K562 (cell line): ENCODE results near the gene STAP1. TPM values are rescaled to one million over a fixed set of nuclear protein-coding genes. Genes with fewer than 3 reads are reported as not detected.

Source experiments
- ARHGAP35 ChIP-seq: fragments of 450-650 bp; IDR thresholded peaks from 2 replicates; pipeline ENCODE4 v1.6.1; 2018; ENCODE audit not compliant: partially characterized antibody
- CXXC5 ChIP-seq: fragments of 250-450 bp; sonication (Bioruptor Pico); IDR thresholded peaks from 2 replicates; pipeline ENCODE4 v1.8.0; 2022; ENCODE audit warnings: inconsistent platforms, mild to moderate bottlenecking, moderate library complexity
- GABPA ChIP-seq: fragments of 200-800 bp; sonication (Bioruptor generic); conservative IDR thresholded peaks from 2 replicates; pipeline ENCODE4 v1.6.1; 2016; ENCODE audit warnings: low read depth, missing genetic modification characterization, missing compliant biosample characterization
- HMG20B ChIP-seq: fragments of 250-450 bp; sonication (Bioruptor Pico); IDR thresholded peaks from 2 replicates; pipeline ENCODE4 v1.5.0; 2021; ENCODE audit warnings: mild to moderate bottlenecking
- JUND ChIP-seq, 2 experiments: IDR thresholded peaks; 2 replicates in 1 of 2; 3 replicates in 1 of 2; pipeline ENCODE4 v1.6.1; 2011; ENCODE audit warnings: borderline replicate concordance in 2 of 2, low read depth in 2 of 2, low read length in 2 of 2, improper control_type of control experiment in 1 of 2, missing biosample characterization in 1 of 2, missing genetic modification characterization in 1 of 2, missing genetic modification reagents in 1 of 2
- KLF16 ChIP-seq: IDR thresholded peaks from 2 replicates; pipeline ENCODE4 v1.6.1; 2016; ENCODE audit warnings: antibody characterized with exemption
- MAFF ChIP-seq: IDR thresholded peaks from 2 replicates; pipeline ENCODE4 v1.6.1; 2012; ENCODE audit warnings: low read length, improper control_type of control experiment
- MTF1 ChIP-seq: fragments of 250-450 bp; sonication (Bioruptor Pico); IDR thresholded peaks from 2 replicates; pipeline ENCODE4 v1.9.0; 2021; ENCODE audit warnings: moderate library complexity, mild to moderate bottlenecking, inconsistent platforms, borderline replicate concordance
- RAD51 ChIP-seq: fragments of 450-650 bp; IDR thresholded peaks from 2 replicates; pipeline ENCODE4 v1.7.1; 2016; ENCODE audit warnings: low read depth, mild to moderate bottlenecking, borderline replicate concordance
- RUNX1 ChIP-seq: sonication (generic); IDR thresholded peaks from 2 replicates; pipeline ENCODE4 v1.6.1; 2016; ENCODE audit warnings: antibody characterized with exemption, low read depth
- SP2 ChIP-seq: IDR thresholded peaks from 2 replicates; pipeline ENCODE4 v1.6.1; 2011; ENCODE audit warnings: mild to moderate bottlenecking, low read depth, low read length, moderate library complexity; ENCODE audit not compliant: poor library complexity, severe bottlenecking; ENCODE audit errors: extremely low read depth
- STAT5A ChIP-seq: IDR thresholded peaks from 2 replicates; pipeline ENCODE4 v1.6.1; 2012; ENCODE audit warnings: low read length, inconsistent platforms, borderline replicate concordance
- TRIM28 ChIP-seq: fragments of 450-650 bp; IDR thresholded peaks from 2 replicates; pipeline ENCODE4 v1.6.1; 2017
- ZNF121 ChIP-seq: sonication (generic); formaldehyde crosslinking; conservative IDR thresholded peaks from 2 replicates; pipeline ENCODE4 v1.8.0; 2022; ENCODE audit warnings: missing genetic modification reagents
- ZNF134 ChIP-seq: fragments of 250-450 bp; sonication (Bioruptor Pico); conservative IDR thresholded peaks from 2 replicates; pipeline ENCODE4 v1.4.0; 2020
- ZNF316 ChIP-seq: fragments of 450-650 bp; IDR thresholded peaks from 2 replicates; pipeline ENCODE4 v1.6.1; 2016
- ZNF507 ChIP-seq: conservative IDR thresholded peaks from 2 replicates; pipeline ENCODE4 v1.6.1; 2017; ENCODE audit warnings: missing genetic modification characterization, missing compliant biosample characterization
- ZNF696 ChIP-seq: fragments of 250-450 bp; sonication (Bioruptor Pico); conservative IDR thresholded peaks from 2 replicates; pipeline ENCODE4 v1.4.0; 2020; ENCODE audit warnings: mild to moderate bottlenecking, moderate library complexity
- polyA plus RNA-seq, 8 experiments: library from polyadenylated mRNA; depleted of rRNA in 4 of 8; stranded (reverse) in 5 of 8; unstranded in 3 of 8; fragments of >200 nt; fragmentation: Nextera tagmentation in 2 of 8; fragmentation: Illumina TruSeq in 1 of 8; extraction: Ambion mirVana in 2 of 8; extraction: Trizol in 1 of 8; gene quantifications; 2 replicates each; pipeline versions ENCODE4 v1.2.1 to v1.2.3, GENCODE V29; 2011 to 2014; ENCODE audit warnings: inconsistent platforms in 1 of 8, missing spikeins in 1 of 8
- total RNA-seq, 7 experiments: library from RNA; depleted of rRNA in 6 of 7; stranded (reverse); fragments of >200 nt in 6 of 7; fragmentation: Illumina TruSeq in 2 of 7; extraction: Trizol in 2 of 7; gene quantifications; 2 replicates each; pipeline versions ENCODE4 v1.2.1 to v1.2.3, GENCODE V29; 2011 to 2021; ENCODE audit warnings: low replicate concordance in 1 of 7
- TF ChIP-seq, protein P1 (sequence below): fragments of 200-800 bp; sonication (Bioruptor generic); IDR thresholded peaks from 2 replicates; pipeline ENCODE4 v1.6.1; 2017; ENCODE audit warnings: missing genetic modification characterization, missing compliant biosample characterization
- TF ChIP-seq, protein P2 (sequence below): fragments of 200-800 bp; sonication (Bioruptor generic); IDR thresholded peaks from 2 replicates; pipeline ENCODE4 v1.6.1; 2017; ENCODE audit warnings: missing genetic modification characterization, missing compliant biosample characterization
- TF ChIP-seq, protein P3 (sequence below): fragments of 450-650 bp; IDR thresholded peaks from 2 replicates; pipeline ENCODE4 v1.6.1; 2016; ENCODE audit warnings: mild to moderate bottlenecking
- TF ChIP-seq, protein P4 (sequence below): sonication (generic); formaldehyde crosslinking; IDR thresholded peaks from 2 replicates; pipeline ENCODE4 v1.8.1; 2023; ENCODE audit warnings: mild to moderate bottlenecking, missing genetic modification reagents

STAP1 gene
- total and polyA plus RNA-seq, 9 of the 15 experiments (the other 6 are each of a cell fraction or from before 2014, with no cell fraction given) = 0.50 to 5.6 (median 1.4) TPM

DNA sequence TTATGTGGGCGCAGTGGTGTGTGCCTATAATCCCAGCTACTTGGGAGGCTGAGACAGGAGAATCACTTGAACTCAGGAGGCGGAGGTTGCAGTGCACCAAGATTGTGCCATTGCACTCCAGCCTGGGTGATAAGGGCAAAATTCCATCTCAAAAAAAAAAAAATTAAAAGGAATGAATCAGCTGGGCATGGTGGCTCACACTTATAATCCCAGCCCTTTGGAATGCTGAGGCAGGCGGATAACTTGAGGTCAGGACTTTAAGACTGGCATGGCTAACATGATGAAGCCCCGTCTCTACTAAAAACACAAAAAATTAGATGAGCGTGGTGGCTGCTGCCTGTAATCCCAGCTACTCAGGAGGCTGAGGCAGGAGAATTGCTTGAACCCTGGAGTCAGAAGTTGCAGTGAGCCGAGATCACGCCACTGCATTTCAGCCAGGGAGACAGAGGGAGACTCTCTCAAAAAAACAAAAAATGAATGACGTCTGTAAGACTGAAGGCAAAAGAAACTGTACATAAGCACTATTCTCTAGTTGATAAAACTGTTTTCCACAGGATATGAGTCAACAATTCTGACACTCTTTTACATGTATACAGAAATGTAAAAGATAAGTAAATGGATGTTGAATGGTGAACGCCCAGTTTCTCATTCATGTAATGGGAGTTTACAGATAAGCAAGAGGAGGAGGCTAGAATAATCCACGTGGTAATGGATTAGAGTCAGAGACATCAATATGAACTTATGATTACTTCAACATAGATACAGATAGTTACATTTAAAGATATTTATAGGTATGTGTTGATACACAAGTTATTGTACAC is 35.5 kb upstream of the STAP1 start (continued):
- TF ChIP-seq RUNX1 (no peak), SP2 (no peak), ZNF507 (tag) (no peak), GABPA (tag) (peak; percentile 51), KLF16 (no peak), RAD51 (peak; percentile 33; the same call in 1 of the 2 replicates), ZNF121 (no peak), MTF1 (no peak), ZNF134 (CRISPR knock-in tag) (no peak), ARHGAP35 (no peak), ZNF696 (CRISPR knock-in tag) (no peak), HMG20B (CRISPR knock-in tag) (no peak), CXXC5 (CRISPR knock-in tag) (no peak), TRIM28 (peak; percentile 82), JUND (IDR thresholded peaks at IDR 0.05; ENCODE audit: borderline replicate concordance, low read depth, low read length) (peak; percentile 92), JUND (tag; IDR thresholded peaks at IDR 0.05; ENCODE audit: borderline replicate concordance, low read depth, low read length) (peak; percentile 90; the same call in 2 of the 3 replicates), MAFF (peak; percentile 72), STAT5A (peak; percentile 53; the same call in 1 of the 2 replicates), ZNF316 (peak; percentile 91)
- TF ChIP-seq, protein P1, sequence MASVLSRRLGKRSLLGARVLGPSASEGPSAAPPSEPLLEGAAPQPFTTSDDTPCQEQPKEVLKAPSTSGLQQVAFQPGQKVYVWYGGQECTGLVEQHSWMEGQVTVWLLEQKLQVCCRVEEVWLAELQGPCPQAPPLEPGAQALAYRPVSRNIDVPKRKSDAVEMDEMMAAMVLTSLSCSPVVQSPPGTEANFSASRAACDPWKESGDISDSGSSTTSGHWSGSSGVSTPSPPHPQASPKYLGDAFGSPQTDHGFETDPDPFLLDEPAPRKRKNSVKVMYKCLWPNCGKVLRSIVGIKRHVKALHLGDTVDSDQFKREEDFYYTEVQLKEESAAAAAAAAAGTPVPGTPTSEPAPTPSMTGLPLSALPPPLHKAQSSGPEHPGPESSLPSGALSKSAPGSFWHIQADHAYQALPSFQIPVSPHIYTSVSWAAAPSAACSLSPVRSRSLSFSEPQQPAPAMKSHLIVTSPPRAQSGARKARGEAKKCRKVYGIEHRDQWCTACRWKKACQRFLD (CRISPR knock-in tag) = no peak
- TF ChIP-seq, protein P2, sequence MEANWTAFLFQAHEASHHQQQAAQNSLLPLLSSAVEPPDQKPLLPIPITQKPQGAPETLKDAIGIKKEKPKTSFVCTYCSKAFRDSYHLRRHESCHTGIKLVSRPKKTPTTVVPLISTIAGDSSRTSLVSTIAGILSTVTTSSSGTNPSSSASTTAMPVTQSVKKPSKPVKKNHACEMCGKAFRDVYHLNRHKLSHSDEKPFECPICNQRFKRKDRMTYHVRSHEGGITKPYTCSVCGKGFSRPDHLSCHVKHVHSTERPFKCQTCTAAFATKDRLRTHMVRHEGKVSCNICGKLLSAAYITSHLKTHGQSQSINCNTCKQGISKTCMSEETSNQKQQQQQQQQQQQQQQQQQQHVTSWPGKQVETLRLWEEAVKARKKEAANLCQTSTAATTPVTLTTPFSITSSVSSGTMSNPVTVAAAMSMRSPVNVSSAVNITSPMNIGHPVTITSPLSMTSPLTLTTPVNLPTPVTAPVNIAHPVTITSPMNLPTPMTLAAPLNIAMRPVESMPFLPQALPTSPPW = peak; percentile 10; the same call in 1 of the 2 replicates
- TF ChIP-seq, protein P3, sequence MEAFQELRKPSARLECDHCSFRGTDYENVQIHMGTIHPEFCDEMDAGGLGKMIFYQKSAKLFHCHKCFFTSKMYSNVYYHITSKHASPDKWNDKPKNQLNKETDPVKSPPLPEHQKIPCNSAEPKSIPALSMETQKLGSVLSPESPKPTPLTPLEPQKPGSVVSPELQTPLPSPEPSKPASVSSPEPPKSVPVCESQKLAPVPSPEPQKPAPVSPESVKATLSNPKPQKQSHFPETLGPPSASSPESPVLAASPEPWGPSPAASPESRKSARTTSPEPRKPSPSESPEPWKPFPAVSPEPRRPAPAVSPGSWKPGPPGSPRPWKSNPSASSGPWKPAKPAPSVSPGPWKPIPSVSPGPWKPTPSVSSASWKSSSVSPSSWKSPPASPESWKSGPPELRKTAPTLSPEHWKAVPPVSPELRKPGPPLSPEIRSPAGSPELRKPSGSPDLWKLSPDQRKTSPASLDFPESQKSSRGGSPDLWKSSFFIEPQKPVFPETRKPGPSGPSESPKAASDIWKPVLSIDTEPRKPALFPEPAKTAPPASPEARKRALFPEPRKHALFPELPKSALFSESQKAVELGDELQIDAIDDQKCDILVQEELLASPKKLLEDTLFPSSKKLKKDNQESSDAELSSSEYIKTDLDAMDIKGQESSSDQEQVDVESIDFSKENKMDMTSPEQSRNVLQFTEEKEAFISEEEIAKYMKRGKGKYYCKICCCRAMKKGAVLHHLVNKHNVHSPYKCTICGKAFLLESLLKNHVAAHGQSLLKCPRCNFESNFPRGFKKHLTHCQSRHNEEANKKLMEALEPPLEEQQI = peak; percentile 78; the same call in 1 of the 2 replicates
- TF ChIP-seq, protein P4, sequence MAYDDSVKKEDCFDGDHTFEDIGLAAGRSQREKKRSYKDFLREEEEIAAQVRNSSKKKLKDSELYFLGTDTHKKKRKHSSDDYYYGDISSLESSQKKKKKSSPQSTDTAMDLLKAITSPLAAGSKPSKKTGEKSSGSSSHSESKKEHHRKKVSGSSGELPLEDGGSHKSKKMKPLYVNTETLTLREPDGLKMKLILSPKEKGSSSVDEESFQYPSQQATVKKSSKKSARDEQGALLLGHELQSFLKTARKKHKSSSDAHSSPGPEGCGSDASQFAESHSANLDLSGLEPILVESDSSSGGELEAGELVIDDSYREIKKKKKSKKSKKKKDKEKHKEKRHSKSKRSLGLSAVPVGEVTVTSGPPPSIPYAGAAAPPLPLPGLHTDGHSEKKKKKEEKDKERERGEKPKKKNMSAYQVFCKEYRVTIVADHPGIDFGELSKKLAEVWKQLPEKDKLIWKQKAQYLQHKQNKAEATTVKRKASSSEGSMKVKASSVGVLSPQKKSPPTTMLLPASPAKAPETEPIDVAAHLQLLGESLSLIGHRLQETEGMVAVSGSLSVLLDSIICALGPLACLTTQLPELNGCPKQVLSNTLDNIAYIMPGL (CRISPR knock-in tag) = no peak
